Activated T-helper 1 cell treated with Interleukin-2 at 50 U/mL for 16 hours (primary cell): ENCODE results near the gene NR3C2.

Experiments
- DNase-seq: peaks from one replicate; pipeline ENCODE4 v3.0.0-alpha.2; 2020; ENCODE audit warnings: low read depth

Gene NR3C2

DNA sequence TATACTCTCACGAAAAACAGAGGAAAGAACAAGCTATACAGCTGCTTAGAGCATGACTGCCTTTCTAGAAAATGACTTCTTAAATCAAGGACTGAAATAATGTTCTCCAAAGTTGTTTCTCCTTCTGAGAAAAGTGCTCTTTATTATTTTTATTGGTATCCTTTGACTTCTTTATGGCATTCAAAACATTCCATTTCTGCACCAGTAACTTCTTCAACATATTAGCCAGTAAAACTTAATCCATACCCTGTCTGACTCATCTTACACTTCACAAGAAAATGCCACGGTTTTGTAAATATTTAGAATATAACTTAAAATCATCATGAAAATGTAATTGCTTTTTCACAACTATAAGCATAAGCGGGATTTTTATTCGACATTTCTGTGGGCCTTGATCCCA lies 180.4 kb downstream of the NR3C2 start:
- no peak for DNase-seq

DNA sequence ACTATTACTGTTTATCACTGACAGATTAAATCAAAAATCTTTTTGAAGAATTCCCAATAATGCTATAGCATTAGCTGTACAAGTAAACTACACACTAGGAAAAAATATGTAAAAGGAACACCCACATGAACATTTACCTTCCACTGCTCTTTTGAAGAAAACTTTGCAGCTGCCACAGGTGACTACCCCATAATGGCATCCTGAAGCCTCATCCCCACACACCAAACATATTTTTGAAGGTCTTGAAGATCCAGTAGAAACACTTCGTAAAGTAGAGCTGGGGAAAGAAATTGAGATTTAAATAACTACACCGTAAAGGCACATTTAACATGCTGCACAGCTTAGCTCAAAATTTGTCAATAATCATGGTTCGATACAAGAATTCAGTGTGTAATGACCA lies 182.4 kb downstream of the NR3C2 start:
- no peak for DNase-seq

DNA sequence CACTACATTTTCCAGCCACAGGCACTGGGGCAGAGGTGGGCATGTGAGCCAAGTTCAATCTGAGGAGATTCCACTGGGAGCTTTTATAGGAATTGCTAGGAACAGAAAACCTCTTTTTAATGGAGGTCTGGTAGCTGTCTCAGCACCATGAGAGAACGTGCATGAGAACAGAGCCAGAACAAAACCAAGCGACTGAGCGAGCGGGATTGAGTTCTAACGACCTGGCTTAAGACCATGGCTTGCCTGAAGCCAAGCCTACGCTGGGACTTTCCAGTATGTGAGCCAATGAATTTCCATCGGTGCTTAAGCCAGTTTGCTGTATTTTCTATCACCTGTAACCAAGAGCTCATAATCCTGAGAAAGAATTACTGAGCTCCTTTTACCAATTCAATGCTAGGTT lies 183.7 kb downstream of the NR3C2 start:
- DNase-seq: no peak

DNA sequence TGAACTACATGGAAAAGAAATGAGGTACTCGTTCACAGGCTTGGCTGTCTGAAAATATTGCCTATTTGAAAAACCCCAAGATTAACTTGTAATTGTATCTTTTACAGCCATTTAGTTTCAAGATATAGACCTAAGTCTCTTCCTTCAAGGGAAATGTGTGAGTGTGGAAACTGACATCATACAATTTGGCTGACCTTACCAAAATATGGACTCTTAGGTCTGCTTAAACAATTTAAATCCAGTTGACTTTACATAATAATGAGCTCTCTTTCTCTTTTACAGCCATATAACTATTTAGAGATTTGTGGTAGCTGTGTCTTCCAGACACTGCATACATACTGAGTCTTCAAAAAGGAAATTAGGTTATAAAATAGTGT lies 186.9 kb downstream of the NR3C2 start:
- DNase-seq: no peak

DNA sequence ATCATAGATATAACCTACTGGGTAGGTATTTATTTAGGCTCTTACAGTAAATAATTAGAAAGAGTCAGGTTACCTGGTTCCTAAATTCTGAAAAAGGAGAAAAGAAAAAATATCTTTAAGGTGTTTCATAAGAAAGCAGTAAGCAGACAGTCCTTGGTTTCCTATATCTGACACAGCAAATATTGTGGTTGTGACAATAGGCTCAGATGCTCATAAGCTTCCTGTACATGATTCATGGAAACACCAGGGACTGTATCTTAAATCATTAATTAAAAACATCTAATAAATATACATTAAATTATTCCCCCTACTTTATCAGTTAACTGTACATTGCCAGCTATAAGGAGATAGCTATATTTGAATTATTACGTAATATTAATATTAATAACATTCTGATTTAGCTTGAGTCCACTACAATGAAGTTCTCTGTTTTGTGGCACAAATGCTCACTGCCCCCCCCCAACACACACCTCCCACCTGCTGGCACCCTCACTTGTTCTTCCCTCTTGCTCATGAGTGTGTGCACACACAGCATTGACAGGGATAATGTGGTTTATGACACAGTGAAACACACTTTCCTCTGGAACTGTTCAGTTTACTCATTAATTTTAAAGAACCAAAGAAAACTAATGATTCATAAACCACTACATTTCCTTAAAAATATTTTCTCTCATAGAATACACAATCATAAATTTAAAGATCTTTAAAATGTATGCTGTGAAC lies 187.4 kb downstream of the NR3C2 start:
- DNase-seq: no peak

DNA sequence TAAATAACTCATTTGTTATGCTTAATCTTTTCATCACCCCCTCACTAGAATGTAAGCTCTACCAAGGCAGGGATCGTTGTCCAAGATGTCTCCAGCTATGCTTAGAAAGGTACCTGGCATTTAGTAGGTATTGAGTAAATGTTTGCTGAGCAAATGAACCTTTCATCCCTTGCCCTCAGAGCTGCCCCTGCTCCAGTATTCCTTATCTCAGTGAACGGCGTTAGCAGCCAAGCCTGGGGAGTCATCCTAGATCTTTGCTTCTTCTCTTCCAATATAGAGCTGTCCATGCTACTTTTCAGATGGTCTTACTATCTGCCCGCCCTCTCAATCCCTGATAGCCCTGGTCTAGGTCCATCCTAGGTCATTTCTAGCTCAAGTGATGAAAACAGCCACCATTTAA lies 188.4 kb downstream of the NR3C2 start:
- no peak for DNase-seq

DNA sequence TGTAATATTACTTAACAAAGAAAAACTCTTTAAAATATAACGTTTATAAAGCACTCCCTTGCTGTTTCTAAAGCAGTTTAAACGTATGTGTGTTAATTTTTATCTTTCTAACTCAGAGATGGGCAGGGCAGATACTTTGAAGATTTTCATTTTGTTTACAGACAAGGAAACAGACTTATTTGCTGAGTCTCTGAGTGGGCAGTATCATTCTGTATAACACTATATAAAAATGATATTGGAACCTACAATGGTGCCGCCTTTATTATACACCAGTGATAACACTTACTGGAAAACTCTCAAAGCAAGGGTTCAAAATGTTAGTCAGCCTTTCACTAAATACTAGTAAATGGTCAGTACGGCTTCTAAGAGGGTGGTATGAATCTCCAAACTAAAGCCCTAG lies 193.4 kb downstream of the NR3C2 start:
- no peak for DNase-seq

DNA sequence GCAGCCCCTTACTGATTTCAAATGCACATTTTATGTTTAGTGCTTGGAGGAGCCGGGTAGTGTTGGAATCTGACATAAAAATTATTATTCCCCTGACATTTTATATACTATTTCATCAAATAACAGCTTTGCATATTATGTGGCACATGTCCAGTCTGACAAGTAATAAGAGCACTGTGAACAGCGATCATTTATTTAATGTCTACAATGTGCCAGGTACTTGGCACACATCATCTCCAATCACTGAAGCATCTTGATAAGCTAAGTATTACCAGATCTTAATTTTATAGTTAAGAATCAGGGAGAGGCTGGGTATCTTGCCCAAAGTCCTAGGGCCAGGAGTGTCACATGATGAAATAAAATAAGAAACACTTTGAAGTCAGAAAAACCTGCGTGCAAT lies 197.2 kb downstream of the NR3C2 start:
- DNase-seq: no peak

DNA sequence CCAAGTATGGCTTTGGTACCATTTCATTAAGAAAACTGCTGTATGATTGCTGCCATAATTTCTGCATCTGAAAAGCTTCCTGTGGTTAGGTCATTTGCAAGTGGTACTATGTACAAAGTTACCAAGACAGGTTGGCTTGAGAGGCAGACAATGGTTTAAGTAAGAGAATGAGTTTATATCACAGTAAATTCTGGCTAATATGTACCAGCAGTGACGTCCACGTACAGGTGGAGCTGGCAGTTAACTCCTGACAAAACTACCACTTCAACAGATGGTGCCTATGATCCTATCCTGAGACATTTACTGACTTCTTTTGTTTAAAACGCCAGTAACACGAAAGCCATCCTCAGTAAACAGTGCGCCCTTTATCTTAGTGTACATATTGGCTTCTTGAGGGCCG lies 198.4 kb downstream of the NR3C2 start:
- DNase-seq: no peak

DNA sequence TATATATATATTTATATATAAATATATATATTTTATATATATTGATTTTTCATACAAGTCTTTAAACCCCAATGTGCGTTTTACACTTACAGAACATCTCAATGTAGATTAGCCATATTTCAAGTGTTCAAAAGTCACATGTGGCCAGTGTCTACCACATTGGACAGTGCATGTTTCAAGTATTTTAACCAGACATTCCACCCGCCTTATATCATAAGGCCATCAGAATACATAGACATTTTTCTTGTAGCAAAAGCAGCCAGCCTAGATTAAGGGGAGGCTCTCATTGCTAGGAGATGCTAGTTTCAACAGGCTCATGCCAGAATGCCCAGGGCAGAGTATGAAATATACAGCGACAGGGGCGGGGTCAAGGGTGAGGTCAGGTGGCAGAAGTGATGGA lies 202.0 kb downstream of the NR3C2 start:
- no peak for DNase-seq

DNA sequence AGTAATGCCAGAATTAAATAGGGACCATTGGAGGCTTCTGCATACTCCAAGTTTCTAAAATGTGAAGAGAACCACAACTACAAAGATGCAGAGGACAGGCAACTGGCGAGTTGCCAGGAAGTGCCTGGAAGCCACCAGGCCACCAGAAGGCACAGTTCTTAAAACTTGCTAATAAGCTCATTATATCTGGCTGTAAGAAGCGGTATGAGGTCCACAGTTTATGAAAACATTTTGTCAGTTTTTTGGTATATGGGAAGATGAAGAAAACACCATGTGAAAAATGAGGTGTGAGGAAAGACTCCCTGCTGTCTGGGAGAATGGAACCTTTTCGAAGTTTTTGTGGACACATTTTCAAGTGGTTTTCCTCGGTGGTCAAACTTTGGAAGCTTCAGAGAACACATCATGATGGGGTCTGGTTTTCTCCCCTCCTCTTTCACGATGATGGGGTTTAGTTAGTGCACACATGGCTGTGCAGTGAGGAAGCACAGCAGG lies 202.7 kb downstream of the NR3C2 start:
- DNase-seq: no peak

DNA sequence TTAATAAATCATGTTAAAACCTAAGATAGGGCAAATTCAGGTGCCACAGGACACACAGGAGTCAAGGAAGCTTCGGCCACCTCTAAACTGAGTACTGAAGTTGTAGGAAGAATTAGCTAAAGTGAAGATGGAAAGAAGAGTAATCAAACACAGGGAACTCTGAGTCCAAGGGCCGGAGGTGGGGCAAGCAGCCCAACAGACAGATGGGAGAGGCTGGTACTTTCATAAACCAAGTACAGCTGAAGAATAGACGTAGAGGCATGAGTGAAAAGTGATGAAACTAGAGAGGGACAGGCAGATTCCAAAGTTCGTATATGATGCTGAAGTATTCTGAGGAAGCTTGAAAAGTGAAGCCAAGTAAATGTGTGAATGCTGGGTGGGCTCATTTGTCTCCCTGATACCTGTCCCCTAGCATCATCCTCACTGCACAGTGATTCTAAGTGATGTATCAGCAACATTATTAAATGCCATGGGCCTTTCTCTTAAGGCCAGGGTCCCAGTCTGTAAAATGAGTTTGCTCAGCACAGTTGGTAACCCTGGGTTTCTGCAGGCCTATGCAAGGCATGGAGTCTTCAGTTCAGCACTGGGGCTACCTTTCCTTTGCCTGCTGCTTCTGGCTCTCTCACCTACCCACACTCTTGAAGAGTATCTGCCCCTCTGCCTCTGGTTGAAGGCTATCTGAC lies 203.3 kb downstream of the NR3C2 start:
- DNase-seq: no peak

DNA sequence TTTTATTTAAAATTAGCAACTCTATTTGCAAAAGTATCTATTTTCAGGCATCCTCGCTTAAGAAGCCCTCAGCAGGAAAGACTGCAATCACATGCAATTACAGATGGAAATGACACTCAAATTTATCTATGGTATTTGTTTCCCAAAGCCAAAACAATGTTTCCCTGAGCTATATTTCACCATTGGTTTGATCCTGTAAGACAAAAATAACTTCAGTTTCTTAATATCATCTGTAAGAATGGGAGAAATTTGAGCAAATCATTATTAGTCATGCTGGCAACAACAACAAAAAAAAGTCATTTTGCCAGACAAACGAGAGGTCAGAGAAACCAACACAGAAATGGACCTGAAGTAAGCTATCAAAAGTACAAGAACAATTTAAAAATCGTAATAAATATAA lies 204.1 kb downstream of the NR3C2 start:
- DNase-seq: no peak

DNA sequence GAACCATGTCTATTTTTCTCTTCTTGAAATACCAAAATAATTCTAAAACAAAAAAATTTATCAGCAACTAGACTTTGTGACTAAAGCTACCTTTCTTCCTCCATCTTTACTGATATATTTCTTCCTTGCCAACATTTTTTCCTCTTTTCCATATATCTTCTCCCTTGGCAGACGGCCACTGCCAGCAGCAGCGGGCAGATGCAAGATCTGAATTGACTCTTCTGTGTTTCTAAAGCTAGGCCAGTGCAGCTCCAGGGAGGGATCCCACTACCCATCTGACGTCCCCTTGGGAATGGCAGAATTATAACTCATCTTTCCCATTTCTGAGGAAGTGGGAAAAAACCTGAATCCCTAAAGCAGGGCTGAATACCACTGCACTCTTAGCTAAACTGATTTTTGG lies 206.4 kb downstream of the NR3C2 start:
- DNase-seq: no peak

DNA sequence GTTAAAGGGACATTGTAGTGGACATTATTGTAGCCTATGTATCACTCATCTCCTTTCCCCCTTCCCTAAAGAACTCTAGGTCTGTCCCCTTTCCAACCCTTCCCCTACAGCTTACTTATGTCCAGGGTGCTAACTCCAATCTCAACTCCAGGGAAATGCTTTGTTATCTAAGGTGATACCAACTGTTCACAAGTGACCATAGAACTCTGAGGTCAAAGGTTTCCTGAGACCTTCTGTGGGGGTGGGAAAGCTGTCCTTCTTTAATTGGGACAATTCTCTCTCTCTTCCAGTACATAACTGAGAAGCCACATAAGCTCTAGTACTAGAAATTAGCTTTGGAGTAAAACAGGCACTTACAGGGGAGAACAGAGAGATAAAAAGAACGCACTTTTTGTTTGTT lies 212.4 kb downstream of the NR3C2 start:
- no peak for DNase-seq

DNA sequence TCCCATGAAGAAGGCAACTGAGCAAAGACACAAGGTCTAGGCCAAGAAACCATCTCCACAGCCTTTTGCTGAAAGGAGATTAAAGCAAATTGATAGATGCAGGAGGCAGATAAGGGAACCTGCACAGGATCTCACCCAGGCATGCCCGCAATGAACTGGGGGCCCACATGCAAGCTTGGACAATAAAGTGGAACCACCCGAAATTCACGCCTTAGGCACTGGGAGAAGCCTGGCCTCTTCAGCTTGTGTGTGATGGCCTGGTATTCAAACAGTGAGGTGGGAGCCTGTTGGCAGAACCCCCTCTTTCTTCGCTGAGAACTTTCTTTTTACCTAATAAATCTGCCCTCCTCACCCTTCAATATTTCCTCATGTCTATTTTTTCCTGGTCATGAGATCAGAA lies 213.2 kb downstream of the NR3C2 start:
- no peak for DNase-seq

DNA sequence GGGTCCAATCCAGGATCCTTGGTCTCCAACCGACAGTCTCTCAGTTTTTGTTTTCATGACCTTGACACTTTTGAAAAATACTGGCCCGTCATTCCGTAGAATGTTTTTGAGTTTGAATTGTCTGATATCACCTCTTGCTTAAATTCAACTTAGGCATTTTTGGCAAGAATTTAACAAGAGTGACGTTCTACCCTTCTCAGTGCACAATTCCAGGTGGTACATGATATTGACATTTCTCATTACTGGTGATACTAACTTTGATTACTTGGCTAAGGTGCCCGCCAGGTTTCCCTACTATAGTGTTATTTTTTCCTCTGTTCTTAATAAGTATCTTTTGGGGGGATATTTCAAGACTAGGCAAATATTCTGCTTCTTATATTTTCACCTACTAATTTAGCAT lies 215.1 kb downstream of the NR3C2 start:
- DNase-seq: no peak

DNA sequence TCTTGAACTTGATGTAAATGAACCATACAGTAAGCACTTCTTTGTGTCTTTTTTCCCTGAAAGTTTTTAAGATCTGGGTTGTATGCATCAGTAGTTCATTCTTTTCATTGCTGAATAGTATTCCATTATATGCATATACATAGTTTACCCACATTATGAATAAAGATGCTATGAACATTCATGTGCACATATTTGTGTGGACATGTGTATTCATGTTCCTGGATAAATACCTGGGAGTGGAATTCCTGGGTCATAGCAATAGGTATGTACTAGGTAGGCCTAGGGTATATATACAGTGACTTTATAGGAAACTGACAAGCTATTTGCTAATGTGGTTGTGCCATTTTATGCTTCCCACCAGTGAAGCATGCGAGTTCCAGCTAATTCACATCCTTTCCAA lies 215.9 kb downstream of the NR3C2 start:
- no peak for DNase-seq

DNA sequence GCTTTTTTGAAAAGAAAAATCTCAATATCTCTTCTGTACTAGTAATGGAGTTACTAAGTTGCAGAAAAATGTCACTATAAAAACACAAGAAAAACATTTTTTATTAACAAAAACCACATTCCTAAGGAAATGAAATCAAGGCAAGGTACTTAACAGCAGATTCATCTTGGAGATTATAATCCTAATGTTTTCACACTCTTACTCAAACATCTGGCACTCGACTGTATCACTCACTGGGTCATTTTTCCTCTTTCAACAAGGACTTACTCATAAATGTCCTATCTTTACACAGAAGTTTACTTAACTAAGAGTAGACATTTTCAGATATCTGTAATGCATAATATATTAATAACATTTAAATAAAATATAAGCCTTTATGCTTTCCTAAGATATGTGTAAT lies 216.6 kb downstream of the NR3C2 start:
- DNase-seq: no peak

DNA sequence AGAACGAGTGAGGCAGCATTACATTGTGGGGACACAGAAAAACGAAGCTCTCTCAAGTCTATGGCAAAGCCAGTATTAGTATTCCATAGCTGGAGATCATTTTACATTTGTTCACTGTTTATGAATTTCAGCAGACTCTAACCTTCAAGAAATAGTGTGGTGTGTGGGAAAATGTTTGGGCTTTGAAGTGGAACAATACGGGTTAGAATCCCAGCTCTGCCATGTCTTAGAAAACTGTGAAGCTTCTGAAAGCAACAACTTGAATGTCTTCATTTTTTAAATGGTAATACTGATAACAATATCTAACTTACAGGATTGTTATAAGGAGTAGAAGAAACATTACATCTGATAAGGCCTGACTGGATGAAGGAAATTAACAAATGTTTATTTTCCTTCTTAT lies 217.7 kb downstream of the NR3C2 start:
- no peak for DNase-seq

DNA sequence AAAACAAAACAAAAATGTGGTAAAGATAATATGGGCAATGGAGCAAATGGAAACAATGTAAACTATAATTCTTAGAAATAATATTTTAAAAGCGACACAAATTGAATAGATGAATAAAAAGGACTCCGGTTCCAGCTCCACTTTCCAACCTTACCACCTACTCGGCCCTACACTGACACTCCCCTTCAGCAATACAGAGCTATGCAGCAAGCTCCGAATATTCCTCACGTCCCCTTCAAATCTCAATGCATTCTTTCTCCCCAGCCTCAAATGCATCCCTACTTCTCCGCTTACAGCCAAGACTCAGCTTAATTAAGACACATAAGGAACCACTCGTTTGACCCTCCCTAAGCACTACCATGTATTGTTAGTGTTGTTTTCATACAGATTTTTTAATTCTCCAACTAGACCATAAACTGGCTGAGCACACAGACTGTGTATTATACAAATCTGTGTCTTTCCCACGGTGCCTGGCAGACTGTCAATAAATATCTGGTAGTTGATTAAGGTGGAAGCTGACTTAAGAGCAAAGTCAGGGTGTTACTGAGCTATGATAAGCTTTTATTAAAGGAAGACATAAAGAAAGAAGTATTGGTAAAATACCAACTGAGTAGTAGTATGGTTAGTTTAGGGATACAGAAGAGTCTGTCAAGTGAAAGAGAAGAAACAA lies 219.1 kb downstream of the NR3C2 start:
- DNase-seq: no peak

DNA sequence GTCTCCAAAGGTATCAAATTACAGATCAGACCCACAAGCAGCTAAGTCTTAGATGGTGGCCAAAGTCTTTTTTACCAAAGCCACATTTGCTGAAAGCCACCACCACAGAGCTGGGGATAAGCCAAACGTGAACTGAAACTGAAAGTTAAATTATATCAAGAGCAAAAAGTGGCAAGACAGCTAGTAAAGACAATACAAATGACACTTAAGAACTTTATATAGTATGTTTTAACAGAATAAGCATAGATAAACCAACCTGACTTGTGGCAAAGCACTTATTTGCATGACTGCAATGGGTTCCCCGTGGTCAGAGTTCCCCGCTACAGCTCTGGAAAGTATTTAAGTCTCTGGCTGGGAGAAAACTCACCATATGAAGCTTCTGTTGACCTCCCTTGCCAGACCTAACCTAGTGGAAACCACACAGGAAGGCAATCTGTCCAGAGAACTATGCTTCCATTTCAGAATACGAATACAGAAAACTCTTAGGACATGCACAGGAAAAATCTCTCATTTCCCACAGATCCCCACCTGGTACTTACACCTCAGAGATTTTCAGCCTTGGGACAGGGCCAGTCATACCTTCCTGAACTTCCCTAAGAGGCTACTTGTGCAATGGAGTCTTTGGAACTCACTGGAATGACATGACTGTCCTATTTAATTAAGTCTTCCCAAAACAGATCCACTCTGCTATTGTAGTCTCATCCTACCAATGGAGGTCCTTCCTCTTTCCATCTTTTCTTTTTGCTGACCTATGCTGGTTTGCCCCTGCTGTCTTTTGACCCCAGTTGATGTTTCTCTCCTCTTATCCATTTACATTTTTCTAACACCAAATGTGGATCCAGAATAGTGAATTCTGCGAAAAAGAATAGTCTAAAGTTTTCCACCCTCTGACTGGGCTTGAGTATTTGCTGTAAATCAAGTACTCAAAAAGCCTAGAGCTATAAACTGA lies 225.1 kb downstream of the NR3C2 start:
- DNase-seq: no peak
